GM18505 (cell line): Measurements from ENCODE around the gene BMP6.
"Not testable (repeated sequence)": the region's sequence is repeated elsewhere in the genome, so short reads cannot be mapped to it uniquely, and the experiment has no call there.

Source experiments
- ATAC-seq: cut with Tn5 transposase; IDR thresholded peaks from one replicate; pipeline ENCODE4 v1.9.1; 2021; ENCODE audit not compliant: unreplicated experiment
- POLR2A ChIP-seq: IDR thresholded peaks from 4 replicates; pipeline ENCODE4 v1.6.1; 2011; ENCODE audit warnings: borderline replicate concordance; ENCODE audit not compliant: insufficient read depth, insufficient read length; ENCODE audit errors: extremely low read depth

The BMP6 gene

DNA sequence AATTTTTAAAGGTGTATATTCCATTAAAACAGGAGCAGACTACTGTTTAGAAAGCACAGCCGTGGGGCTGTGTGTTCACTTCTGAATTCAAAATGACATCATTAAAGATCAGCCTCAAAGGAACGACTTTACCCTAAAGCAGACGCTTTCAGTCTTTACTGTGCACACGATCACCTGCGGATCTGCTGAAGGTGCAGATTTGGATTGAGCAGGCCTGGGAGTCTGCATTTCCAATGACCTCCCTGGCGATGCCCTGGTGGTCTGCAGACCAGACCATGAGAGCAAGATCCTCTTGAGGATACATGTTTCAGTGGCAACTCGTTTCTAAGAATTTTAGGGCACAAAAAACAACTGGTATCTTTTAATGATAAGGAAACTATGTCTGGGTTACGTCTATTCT lies 157.5 kb downstream of the BMP6 start:
- no peak for TF ChIP-seq POLR2A
- no peak for ATAC-seq

DNA sequence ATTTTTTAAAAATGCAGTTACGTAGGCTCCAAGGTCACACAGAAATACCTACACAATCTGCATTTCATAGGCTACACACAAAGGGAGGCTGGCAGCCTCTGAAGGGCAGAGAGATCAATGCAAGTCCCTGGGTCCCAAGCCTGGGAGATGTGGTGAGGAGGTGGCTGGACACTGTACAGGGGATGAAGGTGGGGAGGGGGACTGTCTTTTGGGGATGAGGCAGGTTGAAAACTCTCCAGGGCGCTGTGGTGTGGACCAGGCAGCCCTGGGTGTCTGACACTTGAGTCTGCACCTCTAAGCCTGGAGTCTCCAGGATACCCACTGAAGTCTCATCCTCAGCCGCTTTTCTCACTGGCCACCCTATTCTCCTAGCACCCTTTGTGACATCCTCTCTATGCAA lies 160.2 kb downstream of the BMP6 start:
- ATAC-seq = no peak
- TF ChIP-seq POLR2A = peak; percentile 27

DNA sequence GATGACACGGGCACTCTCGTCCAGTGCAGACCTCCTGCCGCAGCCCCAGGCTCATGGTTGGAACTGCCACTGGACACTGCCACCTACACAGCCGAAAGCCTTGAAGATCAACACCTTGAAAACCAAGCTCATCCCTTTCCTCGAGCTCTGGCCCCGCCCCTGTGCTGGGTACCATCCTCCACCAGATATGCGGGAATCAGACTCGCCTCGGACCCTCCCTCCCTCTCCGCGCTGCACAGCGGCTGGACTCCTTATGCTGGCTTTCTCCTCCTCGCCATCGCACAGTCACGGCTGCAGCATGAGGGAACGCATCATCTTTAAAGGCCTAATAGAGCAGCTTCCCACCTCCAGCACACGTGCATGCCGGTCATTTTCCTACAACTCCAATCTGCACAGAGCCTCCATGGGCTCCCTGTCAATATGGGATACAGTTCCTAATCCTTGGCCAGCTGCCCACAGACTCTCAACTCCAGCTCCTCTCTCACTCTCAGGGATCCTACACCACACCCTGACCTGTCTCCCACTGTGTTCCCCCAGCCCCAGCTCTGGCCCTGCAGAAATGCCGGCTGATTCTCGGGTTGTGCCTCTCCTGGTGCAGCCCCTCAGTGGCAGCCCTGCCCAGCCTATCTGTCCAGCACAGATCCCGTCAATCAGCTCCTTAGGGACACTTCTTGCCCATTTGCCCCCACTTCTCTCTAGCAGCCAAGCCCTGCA lies 161.5 kb downstream of the BMP6 start:
- no peak for ATAC-seq
- peak; percentile 51 for TF ChIP-seq POLR2A

DNA sequence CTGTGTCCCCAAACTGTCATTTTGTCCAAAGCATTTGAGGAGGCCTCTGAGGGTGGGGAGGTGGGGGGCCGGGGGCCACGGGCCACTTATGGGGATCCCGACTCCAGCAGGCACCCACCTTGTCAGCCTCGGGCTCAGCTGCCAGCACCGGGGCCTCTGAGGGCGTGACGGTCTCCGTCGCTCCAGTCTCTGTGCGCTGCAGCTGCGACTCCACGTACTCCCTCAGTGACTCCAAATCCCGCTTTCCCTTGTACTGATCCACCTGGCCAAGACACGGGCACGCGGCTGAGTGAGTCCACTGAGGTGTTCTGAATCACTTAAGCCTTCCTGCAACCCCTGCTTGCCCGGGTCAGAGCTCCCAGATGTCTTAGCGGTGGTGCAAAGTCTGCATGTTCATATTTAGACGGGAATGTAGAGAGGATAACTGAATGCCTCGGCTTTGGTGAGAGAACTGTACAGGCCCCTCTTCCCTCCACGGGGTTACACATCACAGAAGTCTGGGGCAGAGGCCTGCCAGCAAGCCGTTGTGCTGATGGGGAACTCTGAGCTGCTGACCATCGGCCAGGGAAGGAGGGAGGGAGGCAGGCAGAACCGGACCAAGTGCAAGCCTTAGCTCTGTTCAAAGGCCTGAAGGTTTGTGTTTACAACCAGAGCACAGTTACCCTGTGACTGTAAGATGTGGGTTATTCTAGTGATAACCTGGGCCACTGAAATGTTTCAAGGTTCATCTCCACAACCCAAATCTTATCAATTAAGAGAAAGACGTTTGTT lies 162.9 kb downstream of the BMP6 start:
- TF ChIP-seq POLR2A = no peak
- ATAC-seq = no peak

- no peak for ATAC-seq
- no peak for TF ChIP-seq POLR2A
These were observed 165.4 kb downstream of the BMP6 start for GRCh38 chr6:7891078-7891872.

GRCh38 chr6:7892367-7892766 lies 166.5 kb downstream of the BMP6 start:
- not testable (repeated sequence) for ATAC-seq

DNA sequence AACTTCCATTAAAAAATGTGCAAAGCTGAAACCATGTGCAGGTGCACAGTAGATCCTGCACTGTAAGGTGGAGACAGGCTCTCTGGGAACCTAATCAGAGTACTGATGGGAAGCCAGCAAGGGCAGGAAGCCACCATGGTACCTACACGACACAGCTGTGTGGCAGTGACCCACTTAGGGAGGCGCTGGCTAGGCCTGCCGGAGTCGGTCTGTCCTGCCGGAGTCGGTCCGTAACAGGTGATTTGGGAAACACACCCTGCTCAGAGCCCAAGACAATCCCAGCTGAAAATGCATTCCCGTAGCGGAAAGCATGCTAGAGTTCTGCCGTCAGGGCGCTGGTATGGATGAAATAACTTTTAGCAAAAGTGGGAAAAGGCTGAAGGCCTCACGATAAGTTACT lies 167.4 kb downstream of the BMP6 start:
- ATAC-seq = no peak
- peak; percentile 44 for TF ChIP-seq POLR2A

DNA sequence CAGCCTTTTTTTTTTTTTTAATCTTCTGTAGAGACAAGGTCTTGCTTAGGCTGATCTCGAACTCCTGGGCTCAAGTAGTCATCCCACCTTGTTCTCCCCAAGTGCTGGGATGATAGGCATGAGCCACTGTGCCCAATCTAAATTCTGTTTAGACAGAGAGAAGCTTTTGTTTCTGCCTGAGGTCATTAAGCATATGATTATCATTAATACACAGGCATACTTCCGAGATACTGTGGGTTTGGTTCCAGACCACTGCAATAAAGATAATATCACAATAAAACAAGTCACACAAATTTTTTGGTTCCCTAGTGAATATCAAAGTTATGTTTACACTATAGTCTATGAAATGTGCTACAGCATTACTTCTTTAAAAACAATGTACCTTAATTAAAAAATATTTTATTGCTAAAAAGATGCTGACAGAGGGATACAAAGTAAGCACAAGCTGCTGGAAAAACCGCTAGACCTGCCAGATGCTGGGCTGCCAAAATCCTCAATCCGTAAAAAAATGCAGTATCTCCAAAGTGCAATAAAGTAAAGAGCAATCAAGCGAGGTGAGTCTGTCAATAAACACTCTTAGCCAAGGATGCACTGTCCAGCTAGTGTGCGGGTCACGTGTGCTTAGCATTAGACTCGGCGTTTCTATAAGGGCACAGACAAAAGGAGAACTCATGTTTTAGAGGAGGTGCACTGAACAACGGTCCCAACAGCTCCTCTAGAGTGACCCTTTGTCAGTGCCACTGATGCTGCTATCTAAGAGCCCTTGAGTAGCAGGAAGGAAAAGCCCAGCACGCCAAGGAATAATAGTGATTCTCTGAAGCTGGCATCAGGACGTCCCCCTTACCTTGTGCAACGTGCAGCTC lies 168.6 kb downstream of the BMP6 start:
- peak; percentile 30 for TF ChIP-seq POLR2A
- ATAC-seq = no peak

DNA sequence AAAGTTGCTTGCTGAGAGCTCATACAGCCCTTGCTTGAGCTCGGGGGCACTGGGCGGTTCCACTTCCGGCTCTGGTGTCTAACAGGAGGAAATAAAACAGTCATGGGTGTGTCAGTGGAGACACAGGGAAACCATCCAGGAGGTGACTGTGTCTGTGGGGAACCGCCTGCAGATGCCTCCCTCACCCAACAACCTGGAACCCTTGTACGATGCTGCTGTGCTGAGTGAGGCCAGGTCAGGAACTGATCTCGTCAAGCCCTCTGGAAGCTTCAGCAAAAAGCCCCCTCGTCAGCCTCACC lies 169.2 kb downstream of the BMP6 start:
- TF ChIP-seq POLR2A = no peak
- ATAC-seq = no peak

DNA sequence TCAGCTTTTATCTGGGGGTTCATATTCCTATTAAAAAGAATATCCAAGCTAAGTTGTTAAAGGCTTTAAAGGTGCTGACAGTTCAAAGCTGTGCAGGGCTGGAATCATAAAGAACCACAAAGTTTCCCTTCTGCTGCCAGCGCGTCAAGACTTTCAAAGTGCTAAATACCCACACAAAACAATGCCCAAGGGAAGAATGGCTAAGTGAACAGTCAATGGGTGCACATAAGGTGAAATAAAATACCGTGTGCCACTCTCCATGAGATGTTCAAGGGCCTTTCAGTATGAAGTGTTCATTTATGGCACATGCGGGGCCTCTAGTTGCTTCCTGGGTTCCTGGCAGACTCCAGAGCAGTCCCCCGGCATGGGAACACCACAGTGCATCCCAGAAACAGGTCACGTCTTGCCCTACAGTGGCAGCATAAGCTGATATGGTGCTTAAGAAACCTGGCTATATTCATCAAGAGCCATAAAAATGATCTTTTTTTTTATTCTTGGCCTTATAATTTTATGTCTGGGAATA lies 170.6 kb downstream of the BMP6 start:
- TF ChIP-seq POLR2A = no peak
- ATAC-seq = no peak

- TF ChIP-seq POLR2A = no peak
- peak; percentile 49 for ATAC-seq
These were observed 171.7 kb downstream of the BMP6 start for GRCh38 chr6:7897461-7898192.

DNA sequence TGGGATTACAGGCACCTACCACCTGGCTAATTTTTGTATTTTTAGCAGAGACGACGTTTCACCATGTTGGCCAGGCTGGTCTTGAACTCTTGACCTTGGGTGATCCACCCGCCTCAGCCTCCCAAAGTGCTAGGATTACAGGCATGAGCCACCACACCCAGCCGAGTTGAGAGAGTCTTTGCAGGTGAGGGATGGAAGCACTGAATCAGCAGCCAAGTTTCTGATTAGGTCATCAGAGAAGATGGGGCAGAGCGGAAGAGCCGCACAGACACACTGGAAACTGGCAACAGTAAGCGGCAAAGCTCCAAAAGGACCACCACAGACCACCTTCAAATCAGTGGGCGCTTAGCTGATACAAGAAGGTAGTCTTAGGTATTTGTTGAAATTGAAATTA lies 172.3 kb downstream of the BMP6 start:
- not testable (repeated sequence) for ATAC-seq
